SK-N-SH treated with all-trans-retinoic acid at 6 μM for 48 hours (cell line): ENCODE measurements around the gene SEMA4D.

Experiments
- ATAC-seq: fragments of 200-7000 bp; cut with Tn5 transposase; 3 replicates; pipeline ENCODE4 v1.9.1; 2020; ENCODE audit warnings: mild to moderate bottlenecking, moderate library complexity
- ARNTL ChIP-seq: fragments of 450-650 bp; formaldehyde crosslinking; IDR thresholded peaks from 2 replicates; pipeline ENCODE4 v1.5.0; 2020; ENCODE audit warnings: low read depth, mild to moderate bottlenecking, moderate library complexity, borderline replicate concordance
- BACH2 ChIP-seq: fragments of 250-450 bp; sonication (Bioruptor Pico); IDR thresholded peaks from 2 replicates; pipeline ENCODE4 v1.9.0; 2021; ENCODE audit warnings: mild to moderate bottlenecking, borderline replicate concordance
- CREB5 ChIP-seq: fragments of 250-450 bp; sonication (Bioruptor Pico); IDR thresholded peaks from 2 replicates; pipeline ENCODE4 v1.5.1; 2020; ENCODE audit warnings: low read depth, mild to moderate bottlenecking, moderate library complexity
- CSDC2 ChIP-seq: fragments of 250-450 bp; sonication (Bioruptor Pico); IDR thresholded peaks from 2 replicates; pipeline ENCODE4 v1.5.0; 2020; ENCODE audit warnings: mild to moderate bottlenecking, moderate library complexity
- GLIS3 ChIP-seq: fragments of 250-450 bp; sonication (Bioruptor Pico); IDR thresholded peaks from 2 replicates; pipeline ENCODE4 v1.5.0; 2020; ENCODE audit warnings: mild to moderate bottlenecking, moderate library complexity
- ISL1 ChIP-seq: fragments of 250-450 bp; sonication (Bioruptor Pico); IDR thresholded peaks from 2 replicates; pipeline ENCODE4 v2.1.2; 2022; ENCODE audit warnings: mild to moderate bottlenecking, moderate library complexity
- OSR1 ChIP-seq: fragments of 250-450 bp; sonication (Bioruptor Pico); IDR thresholded peaks from 2 replicates; pipeline ENCODE4 v1.8.0; 2022; ENCODE audit warnings: moderate library complexity, mild to moderate bottlenecking, inconsistent platforms
- PATZ1 ChIP-seq: fragments of 250-450 bp; sonication (Bioruptor Pico); IDR thresholded peaks from 2 replicates; pipeline ENCODE4 v1.8.0; 2020; ENCODE audit warnings: mild to moderate bottlenecking, moderate library complexity, borderline replicate concordance
- POU6F1 ChIP-seq: fragments of 250-450 bp; sonication (Bioruptor Pico); IDR thresholded peaks from 2 replicates; pipeline ENCODE4 v1.8.0; 2021; ENCODE audit warnings: low read depth, mild to moderate bottlenecking, moderate library complexity, borderline replicate concordance
- PPARA ChIP-seq: fragments of 250-450 bp; sonication (Bioruptor Pico); IDR thresholded peaks from 2 replicates; pipeline ENCODE4 v1.5.0; 2020; ENCODE audit warnings: mild to moderate bottlenecking, borderline replicate concordance
- RARB ChIP-seq: fragments of 250-450 bp; sonication (Bioruptor Pico); IDR thresholded peaks from 2 replicates; pipeline ENCODE4 v1.8.0; 2021; ENCODE audit warnings: mild to moderate bottlenecking, moderate library complexity
- SNAI2 ChIP-seq: fragments of 250-450 bp; sonication (Bioruptor Pico); IDR thresholded peaks from 2 replicates; pipeline ENCODE4 v1.5.0; 2020; ENCODE audit warnings: mild to moderate bottlenecking, moderate library complexity
- TOX ChIP-seq: fragments of 250-450 bp; sonication (Bioruptor Pico); IDR thresholded peaks from 2 replicates; pipeline ENCODE4 v1.8.0; 2021; ENCODE audit warnings: mild to moderate bottlenecking, moderate library complexity, borderline replicate concordance
- ZC3H10 ChIP-seq: fragments of 250-450 bp; sonication (Bioruptor Pico); IDR thresholded peaks from 2 replicates; pipeline ENCODE4 v1.5.1; 2021; ENCODE audit warnings: mild to moderate bottlenecking, moderate library complexity
- ZFP3 ChIP-seq: fragments of 250-450 bp; sonication (Bioruptor Pico); IDR thresholded peaks from 2 replicates; pipeline ENCODE4 v1.5.0; 2020; ENCODE audit warnings: mild to moderate bottlenecking, moderate library complexity
- ZFP30 ChIP-seq: fragments of 450-650 bp; formaldehyde crosslinking; IDR thresholded peaks from 2 replicates; pipeline ENCODE4 v1.5.0; 2022; ENCODE audit warnings: mild to moderate bottlenecking, moderate library complexity
- ZNF565 ChIP-seq: fragments of 450-650 bp; formaldehyde crosslinking; conservative IDR thresholded peaks from 2 replicates; pipeline ENCODE4 v1.5.0; 2020; ENCODE audit warnings: low read depth, mild to moderate bottlenecking, moderate library complexity
- ZNF70 ChIP-seq: fragments of 450-650 bp; formaldehyde crosslinking; IDR thresholded peaks from 2 replicates; pipeline ENCODE4 v1.5.0; 2020; ENCODE audit warnings: mild to moderate bottlenecking, moderate library complexity
- ZNF8 ChIP-seq: fragments of 450-650 bp; formaldehyde crosslinking; IDR thresholded peaks from 2 replicates; pipeline ENCODE4 v1.5.0; 2020; ENCODE audit warnings: mild to moderate bottlenecking, moderate library complexity
- TF ChIP-seq, protein P1 (sequence below): fragments of 250-450 bp; sonication (Bioruptor Pico); IDR thresholded peaks from 2 replicates; pipeline ENCODE4 v1.5.1; 2021; ENCODE audit warnings: mild to moderate bottlenecking, moderate library complexity
- TF ChIP-seq, protein P2 (sequence below): fragments of 250-450 bp; sonication (Bioruptor Pico); IDR thresholded peaks from 2 replicates; pipeline ENCODE4 v1.5.0; 2020; ENCODE audit warnings: mild to moderate bottlenecking, moderate library complexity

The SEMA4D gene

DNA sequence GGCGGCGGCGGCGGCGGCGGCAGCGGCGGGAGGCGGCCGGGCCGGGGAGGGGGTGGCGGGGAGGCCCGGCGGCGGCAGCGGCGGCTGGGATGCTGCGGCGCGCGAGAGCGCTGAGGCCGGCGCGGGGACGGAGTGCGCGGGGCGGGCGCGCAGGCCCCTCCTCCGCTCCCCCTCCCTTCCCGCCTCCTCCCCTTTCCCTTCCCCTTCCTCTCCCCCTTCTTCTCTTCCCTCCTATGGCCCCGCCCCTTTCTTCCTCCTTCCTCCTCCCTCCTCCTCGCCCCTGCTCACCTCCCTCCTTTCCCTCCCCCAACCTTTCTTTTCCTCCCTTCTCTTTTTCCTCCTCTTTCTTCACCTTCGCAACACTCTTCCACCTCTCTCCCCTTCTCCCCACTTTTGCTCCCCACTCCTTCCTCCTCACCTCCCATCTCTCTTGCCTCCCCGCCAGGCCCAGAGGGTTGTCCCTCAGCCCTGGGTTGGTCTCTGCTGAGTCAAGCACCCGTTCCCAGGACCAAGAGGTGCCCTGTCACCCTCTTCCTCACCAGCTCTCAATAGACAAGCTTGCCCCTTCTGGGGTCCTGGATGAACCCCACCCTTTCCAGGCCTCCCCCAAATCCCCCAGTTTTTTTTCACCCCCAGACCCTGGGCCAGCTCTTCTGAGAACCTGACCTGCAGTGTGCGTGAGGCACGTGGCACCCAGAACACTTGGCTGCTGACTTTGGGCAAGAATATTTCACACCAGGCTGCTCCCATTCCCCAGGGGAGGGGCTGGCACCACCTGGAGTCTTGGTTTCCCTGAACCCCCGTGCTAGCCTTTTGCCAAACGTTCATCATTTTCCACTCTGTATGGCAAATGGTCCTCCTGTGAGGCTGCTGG is at the start of gene SEMA4D:
SEMA4D (minus strand) TSS at position 136 of the 874 bp plus-strand sequence. CDS start 92,657 bp downstream, outside the sequence.
- ATAC-seq: peak; percentile 70

GRCh38 chr9:89547000-89547399 is 49.1 kb upstream of the SEMA4D start:
- ATAC-seq: no peak

More for the DNA sequence above, at the start of gene SEMA4D:
- TF ChIP-seq ZFP30 (CRISPR knock-in tag) (no peak), PATZ1 (CRISPR knock-in tag) (no peak), TOX (CRISPR knock-in tag) (no peak), ARNTL (CRISPR knock-in tag) (no peak), BACH2 (no peak), ZNF8 (CRISPR knock-in tag) (no peak), OSR1 (CRISPR knock-in tag) (no peak), ZNF70 (CRISPR knock-in tag) (no peak), ZNF565 (CRISPR knock-in tag) (no peak), CSDC2 (CRISPR knock-in tag) (no peak), CREB5 (CRISPR knock-in tag) (no peak), PPARA (CRISPR knock-in tag) (no peak)
- TF ChIP-seq, protein P1, sequence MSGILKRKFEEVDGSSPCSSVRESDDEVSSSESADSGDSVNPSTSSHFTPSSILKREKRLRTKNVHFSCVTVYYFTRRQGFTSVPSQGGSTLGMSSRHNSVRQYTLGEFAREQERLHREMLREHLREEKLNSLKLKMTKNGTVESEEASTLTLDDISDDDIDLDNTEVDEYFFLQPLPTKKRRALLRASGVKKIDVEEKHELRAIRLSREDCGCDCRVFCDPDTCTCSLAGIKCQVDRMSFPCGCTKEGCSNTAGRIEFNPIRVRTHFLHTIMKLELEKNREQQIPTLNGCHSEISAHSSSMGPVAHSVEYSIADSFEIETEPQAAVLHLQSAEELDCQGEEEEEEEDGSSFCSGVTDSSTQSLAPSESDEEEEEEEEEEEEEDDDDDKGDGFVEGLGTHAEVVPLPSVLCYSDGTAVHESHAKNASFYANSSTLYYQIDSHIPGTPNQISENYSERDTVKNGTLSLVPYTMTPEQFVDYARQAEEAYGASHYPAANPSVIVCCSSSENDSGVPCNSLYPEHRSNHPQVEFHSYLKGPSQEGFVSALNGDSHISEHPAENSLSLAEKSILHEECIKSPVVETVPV (CRISPR knock-in tag): no peak
- TF ChIP-seq, protein P2, sequence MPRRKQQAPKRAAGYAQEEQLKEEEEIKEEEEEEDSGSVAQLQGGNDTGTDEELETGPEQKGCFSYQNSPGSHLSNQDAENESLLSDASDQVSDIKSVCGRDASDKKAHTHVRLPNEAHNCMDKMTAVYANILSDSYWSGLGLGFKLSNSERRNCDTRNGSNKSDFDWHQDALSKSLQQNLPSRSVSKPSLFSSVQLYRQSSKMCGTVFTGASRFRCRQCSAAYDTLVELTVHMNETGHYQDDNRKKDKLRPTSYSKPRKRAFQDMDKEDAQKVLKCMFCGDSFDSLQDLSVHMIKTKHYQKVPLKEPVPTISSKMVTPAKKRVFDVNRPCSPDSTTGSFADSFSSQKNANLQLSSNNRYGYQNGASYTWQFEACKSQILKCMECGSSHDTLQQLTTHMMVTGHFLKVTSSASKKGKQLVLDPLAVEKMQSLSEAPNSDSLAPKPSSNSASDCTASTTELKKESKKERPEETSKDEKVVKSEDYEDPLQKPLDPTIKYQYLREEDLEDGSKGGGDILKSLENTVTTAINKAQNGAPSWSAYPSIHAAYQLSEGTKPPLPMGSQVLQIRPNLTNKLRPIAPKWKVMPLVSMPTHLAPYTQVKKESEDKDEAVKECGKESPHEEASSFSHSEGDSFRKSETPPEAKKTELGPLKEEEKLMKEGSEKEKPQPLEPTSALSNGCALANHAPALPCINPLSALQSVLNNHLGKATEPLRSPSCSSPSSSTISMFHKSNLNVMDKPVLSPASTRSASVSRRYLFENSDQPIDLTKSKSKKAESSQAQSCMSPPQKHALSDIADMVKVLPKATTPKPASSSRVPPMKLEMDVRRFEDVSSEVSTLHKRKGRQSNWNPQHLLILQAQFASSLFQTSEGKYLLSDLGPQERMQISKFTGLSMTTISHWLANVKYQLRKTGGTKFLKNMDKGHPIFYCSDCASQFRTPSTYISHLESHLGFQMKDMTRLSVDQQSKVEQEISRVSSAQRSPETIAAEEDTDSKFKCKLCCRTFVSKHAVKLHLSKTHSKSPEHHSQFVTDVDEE (CRISPR knock-in tag): no peak

DNA sequence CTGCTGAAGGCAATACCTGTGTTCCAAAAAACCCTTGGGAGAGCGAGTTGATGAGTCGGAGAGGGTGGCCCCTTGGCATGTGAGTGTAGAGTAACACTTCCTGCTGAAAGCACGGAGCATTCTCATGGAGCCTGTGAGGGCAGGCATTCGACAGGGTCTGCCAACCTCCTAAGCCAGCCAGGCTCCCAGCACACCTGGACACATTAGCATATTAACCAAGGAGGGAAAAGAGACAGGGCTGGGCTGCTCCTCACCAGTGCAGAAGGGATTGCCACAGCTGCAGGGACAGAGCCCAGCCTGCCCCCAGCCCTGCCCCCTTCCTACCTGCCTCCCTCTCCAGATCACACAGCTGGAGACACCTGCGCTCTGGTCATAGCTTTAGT is 46.4 kb upstream of the SEMA4D start:
- no peak for ATAC-seq
- TF ChIP-seq POU6F1 (CRISPR knock-in tag) (no peak), ISL1 (CRISPR knock-in tag) (no peak), ARNTL (CRISPR knock-in tag) (no peak), ZFP3 (no peak), ZNF565 (CRISPR knock-in tag) (no peak), SNAI2 (CRISPR knock-in tag) (no peak), CSDC2 (CRISPR knock-in tag) (no peak), ZC3H10 (CRISPR knock-in tag) (no peak), BACH2 (no peak), RARB (no peak), GLIS3 (CRISPR knock-in tag) (no peak), PATZ1 (CRISPR knock-in tag) (no peak), ZNF8 (CRISPR knock-in tag) (no peak), ZFP30 (CRISPR knock-in tag) (no peak)
- TF ChIP-seq, protein P2 (CRISPR knock-in tag): no peak

More at GRCh38 chr9:89547000-89547399, 49.1 kb upstream of the SEMA4D start:
- TF ChIP-seq TOX (CRISPR knock-in tag) (no peak), BACH2 (no peak), GLIS3 (CRISPR knock-in tag) (no peak), SNAI2 (CRISPR knock-in tag) (no peak), ZNF8 (CRISPR knock-in tag) (no peak)
- TF ChIP-seq, all 23 proteins: peak for 0
